ES-I3 (cell line): ENCODE data around the gene SMARCA4.

Source experiments
- H3K36me3 ChIP-seq: 2 replicates; pipeline ENCODE4 v1.6.1; 2013; ENCODE audit warnings: mild to moderate bottlenecking, low read length, control low read depth, moderate library complexity; ENCODE audit not compliant: insufficient read depth
- H3K4me1 ChIP-seq: 2 replicates; pipeline ENCODE4 v1.6.1; 2013; ENCODE audit warnings: mild to moderate bottlenecking, control low read depth, low read length; ENCODE audit not compliant: insufficient read depth
- H3K9ac ChIP-seq: 2 replicates; pipeline ENCODE4 v1.6.1; 2013; ENCODE audit warnings: low read depth, mild to moderate bottlenecking, low read length, moderate library complexity
- H3K9me3 ChIP-seq: 2 replicates; pipeline ENCODE4 v1.6.1; 2013; ENCODE audit warnings: mild to moderate bottlenecking, low read length, moderate library complexity; ENCODE audit not compliant: control insufficient read depth, insufficient read depth

SMARCA4 gene

DNA sequence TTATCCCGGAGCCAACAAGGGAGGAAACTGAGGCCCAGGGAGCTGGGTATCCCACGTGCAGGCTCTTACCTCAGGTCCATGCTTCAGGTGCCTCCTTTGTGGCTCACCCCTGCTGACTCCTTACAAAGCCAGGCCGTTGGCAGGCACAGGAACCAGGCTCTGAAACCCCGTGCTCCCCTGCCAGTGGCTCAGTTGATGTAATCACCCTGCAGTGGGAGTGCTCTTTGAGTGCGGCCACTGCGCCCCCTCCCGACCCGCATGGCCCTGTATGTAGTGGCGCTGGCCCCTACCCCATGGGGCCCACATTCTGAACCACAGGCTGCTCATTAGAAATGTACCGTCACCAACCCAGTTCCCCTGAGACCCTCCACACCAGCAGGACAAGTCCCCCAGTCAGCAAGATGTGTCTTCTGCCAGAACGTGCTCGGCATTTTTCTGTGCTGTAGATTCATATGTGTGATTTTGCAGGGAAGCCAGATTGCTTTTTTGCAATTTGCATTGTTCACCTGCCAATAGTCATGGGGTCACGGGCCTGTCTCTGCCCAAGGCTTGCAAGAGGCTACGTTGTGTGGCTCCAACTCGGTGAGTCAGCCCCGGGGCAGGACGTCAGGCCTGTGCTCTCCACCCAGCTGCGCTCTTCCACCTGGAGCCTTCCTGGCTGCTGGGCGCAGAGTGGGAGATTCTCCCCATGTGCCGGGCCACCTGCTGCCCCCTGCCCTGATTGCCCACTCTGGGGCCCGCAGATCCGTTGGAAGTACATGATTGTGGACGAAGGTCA lies 60.3 kb downstream of the SMARCA4 start:
- H3K4me1 ChIP-seq: no peaks in the 10 kb centered on the region
- H3K36me3 ChIP-seq: peaks cover 40% of the 10 kb centered on the region
- H3K9me3 ChIP-seq: no peaks in the 10 kb centered on the region
- no peak overlapping the region for H3K9ac ChIP-seq

DNA sequence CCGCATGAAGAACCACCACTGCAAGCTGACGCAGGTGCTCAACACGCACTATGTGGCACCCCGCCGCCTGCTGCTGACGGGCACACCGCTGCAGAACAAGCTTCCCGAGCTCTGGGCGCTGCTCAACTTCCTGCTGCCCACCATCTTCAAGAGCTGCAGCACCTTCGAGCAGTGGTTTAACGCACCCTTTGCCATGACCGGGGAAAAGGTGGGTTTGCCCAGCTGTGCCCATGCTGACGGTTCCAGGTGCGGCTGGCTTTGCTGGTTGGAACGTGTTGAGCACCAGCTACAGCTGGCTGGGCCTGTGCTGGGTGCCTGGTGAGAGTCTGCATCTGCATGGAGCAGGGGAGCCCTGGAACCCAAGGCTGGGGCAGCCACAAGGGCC lies 60.9 kb downstream of the SMARCA4 start:
- Histone ChIP-seq H3K36me3 (peaks cover 36% of the 10 kb centered on the region), H3K9ac (no peak overlapping the region), H3K4me1 (no peaks in the 10 kb centered on the region), H3K9me3 (no peaks in the 10 kb centered on the region)

DNA sequence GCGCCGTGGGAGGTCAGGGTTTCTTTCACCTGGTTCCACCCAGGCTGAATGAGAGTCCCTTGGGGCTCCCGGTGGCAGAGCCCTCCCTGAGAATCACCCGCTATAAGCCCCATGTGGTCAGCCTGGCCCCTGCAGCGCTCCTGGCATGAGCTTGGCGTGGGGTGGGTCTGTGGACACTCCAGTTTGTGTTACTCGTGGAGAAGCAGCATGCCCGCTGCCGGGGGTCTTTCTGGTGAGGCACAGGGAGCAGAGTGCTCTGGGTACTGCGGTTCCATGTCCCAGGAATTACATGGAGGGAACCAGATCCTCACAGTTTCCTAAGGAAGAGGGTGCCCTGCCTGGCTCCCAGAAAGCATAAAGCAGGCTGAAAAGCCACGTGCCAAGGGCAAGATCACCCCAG lies 62.2 kb downstream of the SMARCA4 start:
- H3K9me3 ChIP-seq: no peaks in the 10 kb centered on the region
- no peaks in the 10 kb centered on the region for H3K4me1 ChIP-seq
- H3K36me3 ChIP-seq: peaks cover 39% of the 10 kb centered on the region
- H3K9ac ChIP-seq: no peak overlapping the region

DNA sequence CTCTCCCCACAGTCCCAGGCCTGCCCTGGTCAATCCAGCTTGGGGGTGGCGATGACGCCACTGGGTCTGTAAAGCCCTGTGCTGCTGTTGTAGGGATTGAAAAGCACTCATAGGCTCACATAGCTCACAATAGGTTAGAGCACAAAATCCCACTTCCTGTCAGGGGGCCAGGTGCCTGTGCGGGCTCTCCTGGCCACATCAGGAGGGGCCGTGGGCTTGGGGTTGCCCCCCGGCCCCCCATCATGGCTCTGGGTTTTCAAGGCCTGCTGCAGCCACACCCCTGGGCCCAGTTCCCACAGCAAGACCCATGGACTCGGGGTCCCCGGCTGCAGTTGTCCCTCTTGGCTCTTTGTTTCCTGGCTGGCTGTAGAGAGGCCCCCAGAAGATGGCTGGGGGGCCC lies 62.9 kb downstream of the SMARCA4 start:
- Histone ChIP-seq H3K9ac (no peak overlapping the region), H3K4me1 (no peaks in the 10 kb centered on the region), H3K9me3 (no peaks in the 10 kb centered on the region), H3K36me3 (peaks cover 43% of the 10 kb centered on the region)

DNA sequence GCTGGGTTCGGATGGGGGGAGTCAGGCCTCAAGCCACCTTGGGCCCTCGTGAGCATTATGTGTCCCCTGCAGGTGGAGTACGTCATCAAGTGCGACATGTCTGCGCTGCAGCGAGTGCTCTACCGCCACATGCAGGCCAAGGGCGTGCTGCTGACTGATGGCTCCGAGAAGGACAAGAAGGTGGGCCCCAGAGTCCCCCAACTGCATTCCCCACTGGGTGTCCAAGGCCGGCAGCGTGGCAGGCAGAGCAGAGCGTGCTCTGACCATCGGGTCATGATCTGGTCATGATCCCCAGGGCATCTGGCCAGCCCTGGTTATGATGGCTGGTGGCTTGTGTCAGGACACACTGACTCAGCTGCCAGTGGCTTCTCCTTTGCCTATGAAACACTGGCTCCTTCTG lies 63.4 kb downstream of the SMARCA4 start:
- H3K4me1 ChIP-seq: no peaks in the 10 kb centered on the region
- H3K9ac ChIP-seq: no peak overlapping the region
- no peaks in the 10 kb centered on the region for H3K9me3 ChIP-seq
- H3K36me3 ChIP-seq: peaks cover 40% of the 10 kb centered on the region

DNA sequence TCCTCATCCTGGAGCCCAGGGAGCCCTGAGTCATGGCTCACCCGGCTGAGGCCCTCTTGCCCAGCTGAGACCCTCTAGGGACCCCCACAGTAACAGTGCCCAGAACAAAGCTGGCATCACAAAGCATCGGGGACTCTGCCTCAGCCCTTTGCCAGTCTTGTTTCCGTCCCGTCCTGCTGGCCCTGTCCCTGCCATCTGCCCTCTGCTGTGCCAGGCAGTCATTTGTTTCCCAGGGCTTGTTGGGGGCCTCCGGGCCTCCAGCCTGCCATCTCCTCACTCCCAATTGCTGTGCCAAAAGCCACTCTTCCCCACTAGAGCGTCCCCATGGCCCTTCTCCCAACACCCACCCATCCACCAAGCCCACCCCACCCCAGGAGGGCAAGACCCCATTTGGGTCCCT lies 64.2 kb downstream of the SMARCA4 start:
- H3K36me3 ChIP-seq: peaks cover 39% of the 10 kb centered on the region
- H3K4me1 ChIP-seq: no peaks in the 10 kb centered on the region

DNA sequence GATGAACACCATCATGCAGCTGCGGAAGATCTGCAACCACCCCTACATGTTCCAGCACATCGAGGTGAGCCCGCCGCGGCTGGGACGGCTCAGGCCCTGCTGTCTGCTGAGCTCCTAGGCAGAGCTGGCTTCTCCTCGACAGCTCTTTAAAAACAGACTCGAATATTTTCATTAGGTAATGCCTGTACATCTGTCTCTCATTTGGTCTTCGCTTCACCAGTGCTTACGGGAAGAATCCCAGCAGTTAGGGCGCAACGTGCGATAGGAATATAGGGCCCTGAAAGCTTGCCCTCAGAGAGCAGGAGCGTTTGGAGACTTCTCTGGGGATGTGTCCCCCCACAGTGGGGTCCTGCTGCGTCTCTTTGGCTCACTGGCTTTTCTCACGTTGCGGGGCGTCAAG lies 64.6 kb downstream of the SMARCA4 start:
- Histone ChIP-seq H3K9me3 (no peaks in the 10 kb centered on the region), H3K4me1 (no peaks in the 10 kb centered on the region), H3K9ac (no peak overlapping the region), H3K36me3 (peaks cover 38% of the 10 kb centered on the region)

More for the DNA sequence above, 64.2 kb downstream of the SMARCA4 start:
- no peaks in the 10 kb centered on the region for H3K9me3 ChIP-seq
- H3K9ac ChIP-seq: no peak overlapping the region

DNA sequence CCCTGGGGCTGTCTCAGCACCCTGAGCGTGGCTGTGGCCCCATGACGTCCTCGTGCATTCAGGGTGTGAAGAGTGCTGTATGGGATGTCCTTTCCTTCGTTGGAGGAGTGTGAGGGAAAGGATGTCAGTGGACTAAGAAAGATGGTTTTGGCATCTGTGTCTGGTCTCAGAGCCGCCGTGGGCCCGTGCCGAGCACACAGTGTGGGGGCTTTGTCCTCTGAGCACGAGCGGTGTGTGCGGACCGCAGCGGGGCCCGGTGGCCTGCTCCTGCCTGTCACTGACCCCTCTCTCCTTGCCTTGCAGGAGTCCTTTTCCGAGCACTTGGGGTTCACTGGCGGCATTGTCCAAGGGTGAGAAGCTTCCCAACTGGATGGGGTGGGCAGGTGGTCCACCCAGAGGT lies 65.2 kb downstream of the SMARCA4 start:
- Histone ChIP-seq H3K9ac (no peak overlapping the region), H3K4me1 (no peaks in the 10 kb centered on the region), H3K9me3 (no peaks in the 10 kb centered on the region), H3K36me3 (peaks cover 36% of the 10 kb centered on the region)

DNA sequence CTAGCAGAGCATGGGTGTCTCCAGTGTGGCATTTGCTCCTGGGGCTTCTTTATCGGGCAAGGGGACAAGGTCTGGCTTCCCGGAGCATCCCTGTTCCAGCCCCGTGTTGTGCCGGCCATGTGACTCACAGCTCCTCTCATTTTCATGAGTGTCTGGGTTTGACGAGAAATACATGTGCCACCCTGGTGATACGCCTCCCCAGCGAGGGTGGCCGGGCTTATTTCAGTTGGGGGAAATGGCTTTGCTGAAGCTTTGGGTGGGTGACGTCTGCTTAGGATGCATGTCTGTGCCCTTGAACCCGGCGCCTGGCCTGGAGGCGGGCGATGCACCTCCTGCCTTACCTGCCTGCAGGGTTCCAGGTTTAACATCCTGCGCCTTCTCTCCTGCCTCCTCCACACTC lies 66.6 kb downstream of the SMARCA4 start:
- no peaks in the 10 kb centered on the region for H3K9me3 ChIP-seq
- no peaks in the 10 kb centered on the region for H3K4me1 ChIP-seq
- no peak overlapping the region for H3K9ac ChIP-seq
- H3K36me3 ChIP-seq: peaks cover 27% of the 10 kb centered on the region

DNA sequence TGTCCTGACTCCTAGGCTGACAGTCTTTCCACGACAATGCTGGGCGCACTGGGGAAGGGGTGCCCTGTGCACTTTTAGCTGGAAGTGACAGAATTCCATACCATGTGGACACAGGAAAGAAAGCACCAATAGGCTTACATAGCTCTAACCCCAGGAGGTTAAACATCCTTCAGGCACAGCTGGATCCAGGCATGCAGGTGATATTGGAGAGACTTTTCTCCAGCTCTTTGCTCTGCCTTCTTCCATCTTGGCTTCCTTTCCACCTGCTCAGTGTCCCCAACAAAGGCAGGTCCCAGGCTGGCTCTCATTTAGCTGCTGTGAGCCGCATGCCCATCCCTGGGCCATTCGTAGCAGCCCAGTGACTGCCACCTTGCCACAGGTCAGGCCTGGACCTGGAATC lies 67.3 kb downstream of the SMARCA4 start:
- H3K9me3 ChIP-seq: no peaks in the 10 kb centered on the region
- H3K36me3 ChIP-seq: peaks cover 27% of the 10 kb centered on the region

DNA sequence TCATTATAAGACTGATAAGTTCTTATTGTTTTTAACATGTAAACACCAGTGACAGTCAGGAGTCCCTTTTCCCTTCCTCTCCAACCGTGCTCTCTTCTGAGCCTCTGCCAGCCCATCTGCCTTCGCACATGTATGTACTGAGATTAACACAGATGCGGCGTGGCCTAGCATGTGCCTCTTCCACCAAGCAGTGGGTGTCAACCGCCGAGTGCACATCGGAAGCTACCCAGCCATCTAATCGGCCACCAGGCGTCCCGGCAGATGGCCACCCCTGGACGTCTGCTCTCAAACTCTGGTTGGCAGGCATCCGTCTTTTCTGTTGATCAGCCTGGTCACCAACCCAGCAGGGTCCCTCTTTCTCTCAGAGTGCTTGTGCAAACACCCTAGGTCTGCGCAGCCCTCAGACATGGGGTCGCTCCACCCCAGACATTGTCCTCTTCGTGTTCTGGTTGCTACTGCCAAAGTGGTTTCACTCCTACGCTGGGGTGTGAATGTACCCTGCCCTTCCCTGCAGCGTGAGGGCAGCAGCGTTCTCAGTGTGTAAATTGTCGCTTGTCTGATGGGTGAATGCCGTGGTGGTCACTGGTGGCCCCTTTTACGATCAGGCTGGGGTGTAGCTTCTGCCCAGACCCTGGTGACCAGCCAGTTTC lies 70.7 kb downstream of the SMARCA4 start:
- peaks cover 30% of the 10 kb centered on the region for H3K36me3 ChIP-seq
- no peaks in the 10 kb centered on the region for H3K4me1 ChIP-seq
- no peak overlapping the region for H3K9ac ChIP-seq
- no peaks in the 10 kb centered on the region for H3K9me3 ChIP-seq

More for the DNA sequence above, 67.3 kb downstream of the SMARCA4 start:
- H3K9ac ChIP-seq: no peak overlapping the region
- H3K4me1 ChIP-seq: no peaks in the 10 kb centered on the region

DNA sequence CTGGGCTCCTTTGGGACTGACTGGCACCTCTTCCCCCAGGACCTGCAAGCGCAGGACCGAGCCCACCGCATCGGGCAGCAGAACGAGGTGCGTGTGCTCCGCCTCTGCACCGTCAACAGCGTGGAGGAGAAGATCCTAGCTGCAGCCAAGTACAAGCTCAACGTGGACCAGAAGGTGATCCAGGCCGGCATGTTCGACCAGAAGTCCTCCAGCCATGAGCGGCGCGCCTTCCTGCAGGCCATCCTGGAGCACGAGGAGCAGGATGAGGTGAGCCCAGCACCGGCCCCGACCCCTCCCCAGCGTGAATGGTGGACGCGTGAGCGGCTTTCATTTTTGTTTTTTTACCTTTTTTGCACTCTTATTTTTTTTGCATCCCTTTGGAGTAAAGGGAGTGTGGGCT lies 72.4 kb downstream of the SMARCA4 start:
- Histone ChIP-seq H3K36me3 (peaks cover 34% of the 10 kb centered on the region), H3K9me3 (no peaks in the 10 kb centered on the region), H3K9ac (no peak overlapping the region), H3K4me1 (no peaks in the 10 kb centered on the region)

DNA sequence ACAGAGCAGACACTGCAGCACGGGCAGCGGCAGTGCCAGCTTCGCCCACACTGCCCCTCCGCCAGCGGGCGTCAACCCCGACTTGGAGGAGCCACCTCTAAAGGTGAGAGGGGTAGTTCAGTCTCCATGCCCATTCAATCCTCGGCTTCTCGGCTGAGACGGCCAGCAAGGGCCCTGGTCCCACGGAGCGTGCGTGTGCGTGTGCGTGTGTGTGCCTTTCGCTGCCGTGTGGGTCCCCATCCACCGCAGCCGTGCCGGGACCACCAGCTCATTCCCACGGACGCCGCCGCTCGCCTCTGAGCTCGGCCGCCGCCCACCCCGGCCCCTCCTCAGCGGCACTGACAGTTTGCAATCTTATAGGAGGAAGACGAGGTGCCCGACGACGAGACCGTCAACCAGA lies 72.9 kb downstream of the SMARCA4 start:
- Histone ChIP-seq H3K9me3 (no peaks in the 10 kb centered on the region), H3K9ac (no peak overlapping the region), H3K36me3 (peaks cover 29% of the 10 kb centered on the region), H3K4me1 (no peaks in the 10 kb centered on the region)

DNA sequence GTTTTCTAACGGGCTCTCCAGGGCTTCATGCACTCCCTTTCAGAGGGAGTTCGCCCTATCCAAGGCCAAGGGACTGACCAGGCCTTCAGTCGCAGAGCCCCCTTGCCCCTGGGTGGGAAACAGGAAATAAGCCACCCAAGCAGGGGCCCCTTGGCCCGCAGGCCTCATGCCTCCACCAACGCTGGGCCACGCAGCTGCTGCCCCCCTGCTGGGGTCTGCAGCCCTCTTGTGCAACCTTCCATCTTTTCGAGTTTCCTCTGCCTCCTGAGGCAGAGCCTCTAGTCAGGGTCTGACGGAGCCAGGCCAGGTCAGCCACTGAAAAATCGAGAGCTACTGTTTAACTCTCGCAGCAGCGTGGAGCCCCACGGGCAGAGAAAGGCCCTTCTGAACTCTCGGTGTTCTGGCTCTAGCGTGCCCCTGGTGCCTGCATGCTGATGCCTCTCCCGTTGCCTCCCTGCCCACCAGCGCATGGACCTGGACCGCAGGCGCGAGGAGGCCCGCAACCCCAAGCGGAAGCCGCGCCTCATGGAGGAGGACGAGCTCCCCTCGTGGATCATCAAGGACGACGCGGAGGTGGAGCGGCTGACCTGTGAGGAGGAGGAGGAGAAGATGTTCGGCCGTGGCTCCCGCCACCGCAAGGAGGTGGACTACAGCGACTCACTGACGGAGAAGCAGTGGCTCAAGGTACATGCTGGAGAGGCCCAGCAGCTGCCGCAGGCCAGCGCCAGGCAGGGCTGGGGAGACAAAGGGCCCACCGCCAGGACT lies 73.8 kb downstream of the SMARCA4 start:
- H3K9me3 ChIP-seq: no peaks in the 10 kb centered on the region
- H3K36me3 ChIP-seq: peaks cover 28% of the 10 kb centered on the region
- no peaks in the 10 kb centered on the region for H3K4me1 ChIP-seq
- H3K9ac ChIP-seq: no peak overlapping the region
